PC-9 (cell line): Measurements from ENCODE around the gene ARSD. TPM values are rescaled to one million over a fixed set of nuclear protein-coding genes. Genes with fewer than 3 reads are reported as not detected.

Source experiments
- BruUV-seq: library from RNA; stranded (reverse); fragments of 400-500 nt; replicated peaks from 2 replicates; lab custom pipeline; 2021; lab: Mats Ljungman, UMichigan
- CTCF ChIA-PET: fragments of 300-600 bp; sonication (Branson Sonifier 250); formaldehyde crosslinking; loops from one replicate; lab custom pipeline; 2022; ENCODE audit warnings: antibody characterized with exemption; lab: Charles Lee
- POLR2A ChIA-PET: fragments of 300-600 bp; sonication (Branson Sonifier 250); formaldehyde crosslinking; loops from one replicate; lab custom pipeline; 2022; ENCODE audit warnings: antibody characterized with exemption; ENCODE audit not compliant: unreplicated experiment; lab: Charles Lee
- DNase-seq, 2 experiments: peaks; one replicate each; pipeline versions ENCODE4 v3.0.0 to v3.0.0-alpha.2; 2015 to 2022; ENCODE audit warnings: mixed read lengths in 1 of 2
- H2AFZ ChIP-seq: fragments of 200-600 bp; sonication (generic); 2 replicates; pipeline ENCODE4 v1.8.1; 2017; ENCODE audit warnings: antibody characterized with exemption
- H3F3A ChIP-seq: fragments of 200-600 bp; sonication (generic); 2 replicates; pipeline ENCODE4 v1.8.1; 2017; ENCODE audit warnings: antibody characterized with exemption, mild to moderate bottlenecking, low read depth; ENCODE audit not compliant: insufficient read depth
- H3K27ac ChIP-seq: fragments of 200-600 bp; sonication (generic); 2 replicates; pipeline ENCODE4 v1.6.1; 2016; ENCODE audit warnings: mixed run types
- H3K27me3 ChIP-seq: fragments of 200-600 bp; sonication (generic); 2 replicates; pipeline ENCODE4 v1.6.1; 2016; ENCODE audit warnings: low read depth, mixed run types; ENCODE audit not compliant: insufficient read depth
- H3K36me3 ChIP-seq: fragments of 200-600 bp; sonication (generic); 2 replicates; pipeline ENCODE4 v1.6.1; 2016; ENCODE audit warnings: low read depth, mixed run types
- H3K4me1 ChIP-seq: fragments of 200-600 bp; sonication (generic); replicated peaks from 2 replicates; pipeline ENCODE4 v1.6.1; 2016; ENCODE audit warnings: mixed run types; ENCODE audit not compliant: insufficient read depth
- H3K4me2 ChIP-seq: fragments of 200-600 bp; sonication (generic); 2 replicates; pipeline ENCODE4 v1.6.1; 2017; ENCODE audit warnings: mixed run types
- H3K4me3 ChIP-seq: fragments of 200-600 bp; sonication (generic); 2 replicates; pipeline ENCODE4 v1.6.1; 2016; ENCODE audit warnings: mixed run types
- H3K79me2 ChIP-seq: fragments of 200-600 bp; sonication (generic); 2 replicates; pipeline ENCODE4 v1.6.1; 2017; ENCODE audit warnings: low read depth, mixed run types
- H3K9me2 ChIP-seq: fragments of 200-600 bp; sonication (generic); 2 replicates; pipeline ENCODE4 v1.8.1; 2017; ENCODE audit warnings: mild to moderate bottlenecking; ENCODE audit not compliant: insufficient read depth
- H3K9me3 ChIP-seq: fragments of 200-600 bp; sonication (generic); 2 replicates; pipeline ENCODE4 v1.8.1; 2016; ENCODE audit warnings: low read depth; ENCODE audit not compliant: insufficient read depth
- H4K20me1 ChIP-seq: fragments of 200-600 bp; sonication (generic); 2 replicates; pipeline ENCODE4 v1.8.1; 2017; ENCODE audit not compliant: insufficient read depth
- EZH2 ChIP-seq: fragments of 200-600 bp; sonication (generic); IDR thresholded peaks from 2 replicates; pipeline ENCODE4 v1.8.0; 2017; ENCODE audit warnings: antibody characterized with exemption, low read depth
- intact Hi-C: fragments of 100-400 bp; cut with micrococcal nuclease; formaldehyde crosslinking; loops from one replicate; pipeline ENCODE4 v1.10.0; 2022; ENCODE audit not compliant: unreplicated experiment
- total RNA-seq: library from RNA; stranded (reverse); gene quantifications from 2 replicates; pipeline ENCODE4 v1.2.3, GENCODE V29; 2021
- TF ChIP-seq, protein P1 (sequence below): fragments of 200-600 bp; sonication (generic); conservative IDR thresholded peaks from 2 replicates; pipeline ENCODE4 v1.6.1; 2017; ENCODE audit warnings: mixed run types, antibody characterized with exemption, mild to moderate bottlenecking, moderate library complexity

Gene ARSD
- total RNA-seq, 1 experiment from 2014 or later, result 15.5 TPM

DNA sequence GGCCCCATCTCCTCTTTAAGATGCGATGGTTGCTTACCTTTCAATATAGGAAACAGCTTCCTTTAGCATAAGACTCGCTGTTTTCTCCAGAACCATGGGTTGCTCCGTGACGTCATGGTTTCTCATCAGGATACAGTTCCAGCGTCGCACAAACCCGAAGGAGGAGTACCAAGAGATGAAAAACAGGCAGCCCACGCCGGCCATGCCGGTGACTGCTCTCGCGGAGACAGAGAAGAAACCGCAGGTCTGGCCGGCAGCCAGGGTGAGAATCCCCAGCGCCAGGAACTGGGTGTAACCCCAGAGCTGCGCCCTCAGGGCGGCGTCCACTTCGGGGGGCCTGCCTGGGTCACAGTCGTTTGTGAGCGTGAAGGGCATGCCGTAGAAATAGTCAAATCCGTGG, 11.4 kb downstream of the ARSD start:
- Histone ChIP-seq H3K27me3 (no peaks in the 10 kb centered on the region), H3K27ac (no peak overlapping the region), H4K20me1 (no peaks in the 10 kb centered on the region), H3K4me3 (no peak overlapping the region), H3K9me2 (no peaks in the 10 kb centered on the region), H3K9me3 (no peaks in the 10 kb centered on the region), H2AFZ (no peak overlapping the region), H3K79me2 (no peaks in the 10 kb centered on the region), H3K36me3 (no peaks in the 10 kb centered on the region), H3K4me1 (no peaks in the 10 kb centered on the region), H3F3A (no peaks in the 10 kb centered on the region), H3K4me2 (no peak overlapping the region)
- ChIA-PET CTCF (no interaction called here), POLR2A (no interaction called here)
- intact Hi-C loops, result no loop called here
- DNase-seq, result no peak
- TF ChIP-seq, protein P1, sequence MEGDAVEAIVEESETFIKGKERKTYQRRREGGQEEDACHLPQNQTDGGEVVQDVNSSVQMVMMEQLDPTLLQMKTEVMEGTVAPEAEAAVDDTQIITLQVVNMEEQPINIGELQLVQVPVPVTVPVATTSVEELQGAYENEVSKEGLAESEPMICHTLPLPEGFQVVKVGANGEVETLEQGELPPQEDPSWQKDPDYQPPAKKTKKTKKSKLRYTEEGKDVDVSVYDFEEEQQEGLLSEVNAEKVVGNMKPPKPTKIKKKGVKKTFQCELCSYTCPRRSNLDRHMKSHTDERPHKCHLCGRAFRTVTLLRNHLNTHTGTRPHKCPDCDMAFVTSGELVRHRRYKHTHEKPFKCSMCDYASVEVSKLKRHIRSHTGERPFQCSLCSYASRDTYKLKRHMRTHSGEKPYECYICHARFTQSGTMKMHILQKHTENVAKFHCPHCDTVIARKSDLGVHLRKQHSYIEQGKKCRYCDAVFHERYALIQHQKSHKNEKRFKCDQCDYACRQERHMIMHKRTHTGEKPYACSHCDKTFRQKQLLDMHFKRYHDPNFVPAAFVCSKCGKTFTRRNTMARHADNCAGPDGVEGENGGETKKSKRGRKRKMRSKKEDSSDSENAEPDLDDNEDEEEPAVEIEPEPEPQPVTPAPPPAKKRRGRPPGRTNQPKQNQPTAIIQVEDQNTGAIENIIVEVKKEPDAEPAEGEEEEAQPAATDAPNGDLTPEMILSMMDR, result no peak
- no peak for TF ChIP-seq EZH2
- BruUV-seq, result no TSS peak

DNA sequence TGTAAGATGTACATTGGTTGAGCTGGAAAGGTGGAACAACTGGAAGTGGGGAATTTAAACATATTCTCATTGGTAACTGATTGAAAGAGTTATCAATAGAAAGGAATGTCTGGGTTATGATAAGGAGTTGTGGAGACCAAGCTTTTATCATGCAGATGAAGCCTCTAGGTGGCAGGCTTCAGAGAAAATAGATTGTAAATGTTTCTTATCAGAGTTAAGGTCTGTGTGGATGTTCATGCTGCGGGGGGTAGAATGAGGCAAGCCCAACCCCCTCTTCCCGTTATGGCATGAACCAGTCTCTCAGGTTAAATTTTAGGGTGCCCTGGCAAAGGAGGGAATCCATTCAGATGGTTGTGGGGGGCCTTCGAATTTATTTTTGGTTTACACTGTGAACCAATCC, 16.0 kb downstream of the ARSD start:
- ChIA-PET CTCF (interaction anchor here (0.6 kb wide), 1 partner anchor 885 kb away, joined by 3 read pairs; no protein-coding TSS in a partner anchor), POLR2A (interaction anchor here (0.5 kb wide), 1 partner anchor 13 kb away, joined by 8 read pairs; no protein-coding TSS in a partner anchor)
- Histone ChIP-seq H3F3A (no peaks in the 10 kb centered on the region), H2AFZ (no peak overlapping the region), H3K27me3 (no peaks in the 10 kb centered on the region), H3K4me2 (no peak overlapping the region), H4K20me1 (no peaks in the 10 kb centered on the region), H3K79me2 (no peaks in the 10 kb centered on the region), H3K4me1 (no peaks in the 10 kb centered on the region), H3K9me2 (no peaks in the 10 kb centered on the region), H3K4me3 (no peak overlapping the region), H3K36me3 (no peaks in the 10 kb centered on the region), H3K9me3 (no peaks in the 10 kb centered on the region), H3K27ac (no peak overlapping the region)
- no peak for DNase-seq
- no peak for TF ChIP-seq EZH2
- TF ChIP-seq, protein P1, result peak; percentile 45; the same call in 1 of the 2 replicates
- intact Hi-C loops, result no loop called here
- no TSS peak for BruUV-seq

DNA sequence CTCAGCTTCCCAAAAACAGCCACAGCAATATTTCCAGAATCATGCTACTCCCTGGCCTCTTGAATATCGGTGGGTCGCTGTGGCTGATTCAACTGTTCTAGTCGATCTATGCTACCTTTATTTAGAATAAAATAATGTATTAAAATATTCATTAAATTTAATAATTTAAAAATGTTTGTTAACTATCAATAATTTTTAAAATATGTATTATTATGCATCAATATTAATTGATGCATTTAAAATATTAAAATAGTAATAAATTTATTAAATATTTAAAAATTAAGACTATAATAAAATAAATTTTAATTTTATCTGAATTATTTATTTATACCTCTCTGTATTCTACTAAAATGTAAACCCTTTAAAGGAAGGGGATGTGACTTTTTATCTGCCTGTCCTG, 19.0 kb downstream of the ARSD start:
- ChIA-PET POLR2A (no interaction called here), CTCF (no interaction called here)
- Histone ChIP-seq H4K20me1 (no peaks in the 10 kb centered on the region), H3F3A (no peaks in the 10 kb centered on the region), H3K27ac (no peak overlapping the region), H3K4me3 (no peak overlapping the region), H3K9me2 (no peaks in the 10 kb centered on the region), H3K27me3 (no peaks in the 10 kb centered on the region), H3K4me2 (no peak overlapping the region), H3K79me2 (no peaks in the 10 kb centered on the region), H3K36me3 (no peaks in the 10 kb centered on the region), H3K4me1 (no peaks in the 10 kb centered on the region), H3K9me3 (no peaks in the 10 kb centered on the region), H2AFZ (no peak overlapping the region)
- TF ChIP-seq EZH2, result no peak
- TF ChIP-seq, protein P1, result no peak
- BruUV-seq, result no TSS peak
- intact Hi-C loops, result no loop called here
- no peak for DNase-seq
